Activated T-cell treated with anti-CD3 and anti-CD28 coated beads, Interleukin-2, amount 50 U/mL, for 24 hours (primary cell): Measurements from ENCODE around the gene ANAPC2.
"Not testable (repeated sequence)": the region's sequence is repeated elsewhere in the genome, so short reads cannot be mapped to it uniquely, and the experiment has no call there.

ENCODE experiments used
- DNase-seq: peaks from one replicate; pipeline ENCODE4 v3.0.0-alpha.2; 2020
- H3K27ac Mint-ChIP-seq: 2 replicates; pipeline ENCODE4 v1.8.0; 2020; ENCODE audit warnings: mild to moderate bottlenecking, mixed read lengths
- H3K27me3 Mint-ChIP-seq: 2 replicates; pipeline ENCODE4 v1.8.0; 2020; ENCODE audit warnings: mixed read lengths
- H3K36me3 Mint-ChIP-seq: 2 replicates; pipeline ENCODE4 v1.8.0; 2020; ENCODE audit warnings: low read depth, mixed read lengths
- H3K4me1 Mint-ChIP-seq: 2 replicates; pipeline ENCODE4 v1.8.0; 2020; ENCODE audit warnings: low read depth, mixed read lengths
- H3K4me3 Mint-ChIP-seq: 2 replicates; pipeline ENCODE4 v1.8.0; 2020; ENCODE audit warnings: mild to moderate bottlenecking, moderate library complexity, mixed read lengths
- H3K9me3 Mint-ChIP-seq: 2 replicates; pipeline ENCODE4 v1.8.0; 2020; ENCODE audit warnings: mixed read lengths

The ANAPC2 gene

GRCh38 chr9:137138058-137138721 lies 50.2 kb downstream of the ANAPC2 start:
- H3K36me3 Mint-ChIP-seq = no peaks in the 10 kb centered on the region
- H3K27me3 Mint-ChIP-seq = peaks cover 78% of the 10 kb centered on the region
- H3K9me3 Mint-ChIP-seq = no peaks in the 10 kb centered on the region
- DNase-seq = no peak
- H3K4me1 Mint-ChIP-seq = peaks cover 1% of the 10 kb centered on the region
- no peak overlapping the region for H3K4me3 Mint-ChIP-seq
- H3K27ac Mint-ChIP-seq = no peak overlapping the region

DNA sequence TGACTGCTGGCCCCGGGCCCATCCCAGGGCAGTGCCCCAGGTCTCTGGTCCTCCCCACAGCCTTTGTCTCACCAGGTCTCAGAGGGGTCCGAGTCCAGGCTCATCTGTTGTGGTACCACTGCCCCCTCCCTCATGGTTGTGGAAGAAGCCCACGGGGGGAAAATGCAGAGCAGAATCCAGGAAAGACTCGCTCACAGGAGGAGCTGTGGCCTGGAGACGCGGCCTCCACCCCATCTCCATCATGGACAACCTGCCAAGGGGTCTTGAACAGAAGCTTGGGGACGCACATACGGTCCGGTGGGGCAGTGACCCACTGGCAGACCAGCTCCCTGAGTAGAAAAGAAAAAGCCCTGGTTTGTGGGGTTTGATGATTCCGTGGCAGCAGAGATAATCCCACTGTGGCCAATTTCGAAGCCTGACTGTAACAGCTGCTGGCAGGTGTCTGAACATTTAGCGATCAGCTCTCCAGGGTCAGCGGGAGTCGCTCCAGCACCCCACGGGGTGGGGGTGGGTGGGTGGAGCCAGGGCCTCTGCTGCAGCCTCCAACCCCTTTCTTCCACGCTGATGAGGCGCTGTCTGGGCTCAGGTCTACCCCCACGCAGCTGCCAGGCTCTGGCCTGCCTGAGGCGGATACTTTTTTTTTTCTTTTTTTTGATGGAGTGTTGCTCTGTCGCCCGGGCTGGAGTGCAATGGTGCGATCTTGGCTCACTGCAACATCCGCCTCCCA lies 51.3 kb downstream of the ANAPC2 start:
- no peaks in the 10 kb centered on the region for H3K9me3 Mint-ChIP-seq
- H3K27me3 Mint-ChIP-seq = peaks cover 76% of the 10 kb centered on the region
- H3K4me1 Mint-ChIP-seq = peaks cover 1% of the 10 kb centered on the region
- H3K36me3 Mint-ChIP-seq = no peaks in the 10 kb centered on the region
- no peak overlapping the region for H3K4me3 Mint-ChIP-seq
- H3K27ac Mint-ChIP-seq = no peak overlapping the region
- DNase-seq = no peak

GRCh38 chr9:137136261-137136880 lies 52.0 kb downstream of the ANAPC2 start:
- H3K27ac Mint-ChIP-seq = no peak overlapping the region
- no peaks in the 10 kb centered on the region for H3K9me3 Mint-ChIP-seq
- no peaks in the 10 kb centered on the region for H3K36me3 Mint-ChIP-seq
- DNase-seq = no peak
- H3K27me3 Mint-ChIP-seq = peaks cover 69% of the 10 kb centered on the region
- H3K4me1 Mint-ChIP-seq = peaks cover 1% of the 10 kb centered on the region
- H3K4me3 Mint-ChIP-seq = no peak overlapping the region

GRCh38 chr9:137135154-137135553 lies 53.2 kb downstream of the ANAPC2 start:
- not testable (repeated sequence) for H3K4me3 Mint-ChIP-seq, DNase-seq, H3K9me3 Mint-ChIP-seq, H3K27ac Mint-ChIP-seq, H3K4me1 Mint-ChIP-seq, H3K36me3 Mint-ChIP-seq
- H3K27me3 Mint-ChIP-seq = peaks cover 57% of the 10 kb centered on the region

- no peaks in the 10 kb centered on the region for H3K36me3 Mint-ChIP-seq
- H3K27ac Mint-ChIP-seq = no peak overlapping the region
- H3K27me3 Mint-ChIP-seq = peaks cover 48% of the 10 kb centered on the region
- H3K4me1 Mint-ChIP-seq = peaks cover 4% of the 10 kb centered on the region
- no peak for DNase-seq
- H3K4me3 Mint-ChIP-seq = no peak overlapping the region
- no peaks in the 10 kb centered on the region for H3K9me3 Mint-ChIP-seq
These were observed 54.2 kb downstream of the ANAPC2 start for GRCh38 chr9:137134191-137134590.

GRCh38 chr9:137130176-137130755 lies 58.1 kb downstream of the ANAPC2 start:
- H3K27ac Mint-ChIP-seq = peak overlapping the region; percentile 69
- DNase-seq = no peak
- H3K27me3 Mint-ChIP-seq = peaks cover 15% of the 10 kb centered on the region
- H3K4me1 Mint-ChIP-seq = peaks cover 28% of the 10 kb centered on the region
- peak overlapping the region; percentile 79 for H3K4me3 Mint-ChIP-seq
- H3K9me3 Mint-ChIP-seq = no peaks in the 10 kb centered on the region
- H3K36me3 Mint-ChIP-seq = peaks cover 20% of the 10 kb centered on the region

- peaks cover 28% of the 10 kb centered on the region for H3K4me1 Mint-ChIP-seq
- H3K27me3 Mint-ChIP-seq = peaks cover 11% of the 10 kb centered on the region
- peak overlapping the region; percentile 80 for H3K27ac Mint-ChIP-seq
- peak overlapping the region; percentile 87 for H3K4me3 Mint-ChIP-seq
- DNase-seq = peak; percentile 94
- H3K9me3 Mint-ChIP-seq = no peaks in the 10 kb centered on the region
- H3K36me3 Mint-ChIP-seq = peaks cover 20% of the 10 kb centered on the region
These were observed 58.7 kb downstream of the ANAPC2 start for GRCh38 chr9:137129456-137130175.

DNA sequence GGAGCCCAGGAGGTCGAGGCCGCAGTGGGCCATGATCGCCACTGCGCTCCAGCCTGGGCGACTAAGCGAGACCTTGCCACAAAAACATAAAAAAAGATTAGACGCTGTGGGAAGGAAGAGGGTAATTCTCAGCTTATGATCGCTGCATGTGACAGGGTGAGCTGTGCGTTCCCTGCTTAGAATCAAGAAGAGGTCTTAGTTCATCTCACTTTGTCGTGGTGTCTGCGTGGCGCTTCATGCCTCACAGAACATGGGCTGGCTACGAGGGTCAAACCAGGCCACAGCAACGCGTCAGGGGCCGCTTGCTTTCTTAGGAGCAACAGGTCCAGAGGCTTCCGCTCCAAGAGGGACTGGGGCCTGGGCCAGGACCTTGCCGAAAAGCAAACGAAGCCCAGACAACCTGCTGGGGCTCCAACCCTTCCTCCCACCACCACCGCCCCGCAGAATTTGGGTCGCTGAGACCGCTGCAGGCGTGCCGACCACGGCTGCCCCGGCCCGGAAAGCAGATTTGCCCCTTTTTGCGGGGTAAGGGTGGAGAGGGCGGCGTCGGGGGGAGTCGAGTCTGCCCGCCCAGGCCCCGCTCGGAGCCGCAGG lies 59.4 kb downstream of the ANAPC2 start:
- Mint-ChIP-seq H3K4me3 (peak overlapping the region; percentile 87), H3K4me1 (peaks cover 28% of the 10 kb centered on the region), H3K36me3 (peaks cover 20% of the 10 kb centered on the region), H3K27ac (peak overlapping the region; percentile 91), H3K27me3 (peaks cover 4% of the 10 kb centered on the region), H3K9me3 (no peaks in the 10 kb centered on the region)
- DNase-seq = no peak

DNA sequence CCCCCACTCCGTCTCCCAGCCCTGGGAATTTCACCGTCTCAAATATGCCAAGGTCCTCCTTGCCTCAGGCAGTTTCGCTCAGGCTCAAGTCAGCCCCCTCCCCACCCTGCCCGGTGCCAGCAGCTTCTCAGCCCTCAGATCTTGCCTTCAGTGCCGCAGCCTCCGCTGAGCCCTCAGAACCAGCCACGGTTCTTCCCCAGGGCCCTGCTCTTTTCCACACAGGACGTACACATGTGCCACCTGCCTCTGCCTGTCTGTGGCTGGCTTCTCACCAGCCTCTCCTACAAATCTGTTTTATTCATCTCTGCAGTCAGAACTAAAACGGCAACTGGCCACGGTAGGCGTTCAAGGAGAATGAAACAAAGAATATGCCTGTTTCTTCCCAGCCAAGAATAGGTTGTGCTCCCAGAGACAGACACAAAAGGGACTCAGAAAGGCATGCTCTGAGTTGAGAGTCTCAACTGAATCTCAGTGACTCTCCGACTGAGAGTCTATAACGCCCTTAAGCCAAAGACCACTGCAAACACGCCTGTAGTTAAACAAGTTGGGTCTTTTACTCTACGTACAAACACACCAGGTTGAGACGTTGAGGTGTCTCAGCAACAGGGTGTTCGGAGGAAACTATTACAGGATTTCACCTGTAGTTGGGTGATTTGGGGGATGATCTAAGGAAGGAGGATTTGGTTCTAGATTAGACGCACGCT lies 60.0 kb downstream of the ANAPC2 start:
- Mint-ChIP-seq H3K4me3 (peak overlapping the region; percentile 87), H3K9me3 (no peaks in the 10 kb centered on the region), H3K4me1 (peaks cover 30% of the 10 kb centered on the region), H3K27me3 (peaks cover 3% of the 10 kb centered on the region), H3K36me3 (peaks cover 20% of the 10 kb centered on the region), H3K27ac (peak overlapping the region; percentile 91)
- no peak for DNase-seq

GRCh38 chr9:137127301-137128157 lies 60.8 kb downstream of the ANAPC2 start:
- no peaks in the 10 kb centered on the region for H3K9me3 Mint-ChIP-seq
- H3K36me3 Mint-ChIP-seq = peaks cover 20% of the 10 kb centered on the region
- H3K4me3 Mint-ChIP-seq = peak overlapping the region; percentile 87
- DNase-seq = no peak
- no peaks in the 10 kb centered on the region for H3K27me3 Mint-ChIP-seq
- peak overlapping the region; percentile 91 for H3K27ac Mint-ChIP-seq
- H3K4me1 Mint-ChIP-seq = peaks cover 30% of the 10 kb centered on the region

GRCh38 chr9:137126786-137127185 lies 61.6 kb downstream of the ANAPC2 start:
- no peak for DNase-seq
- Mint-ChIP-seq H3K9me3 (no peaks in the 10 kb centered on the region), H3K4me1 (peaks cover 34% of the 10 kb centered on the region), H3K4me3 (peak overlapping the region; percentile 87), H3K36me3 (peaks cover 20% of the 10 kb centered on the region), H3K27ac (peak overlapping the region; percentile 91), H3K27me3 (no peaks in the 10 kb centered on the region)
